ENCODE results near the gene SLC6A11. TPM values are rescaled to one million over a fixed set of nuclear protein-coding genes. Genes with fewer than 3 reads are reported as not detected.

SLC6A11 gene
- polyA plus RNA-seq, 3 donors: 0.08 to 0.31 (median 0.16) TPM

GRCh38 chr3:10929978-10930665 lies 114.1 kb downstream of the SLC6A11 start:
- no peak for DNase-seq

- DNase-seq: no peak
Observed at GRCh38 chr3:10930666-10931040, 114.6 kb downstream of the SLC6A11 start.

- DNase-seq: no peak
Observed at GRCh38 chr3:10932596-10932995, 116.6 kb downstream of the SLC6A11 start.

GRCh38 chr3:10933021-10933420 lies 117.0 kb downstream of the SLC6A11 start:
- no peak for DNase-seq

GRCh38 chr3:10933470-10933804 lies 117.4 kb downstream of the SLC6A11 start:
- DNase-seq: no peak

- no peak for DNase-seq
Observed at GRCh38 chr3:10933805-10934481, 117.9 kb downstream of the SLC6A11 start.

GRCh38 chr3:10935028-10935427 lies 119.0 kb downstream of the SLC6A11 start:
- no peak for DNase-seq

GRCh38 chr3:10935846-10936631 lies 120.0 kb downstream of the SLC6A11 start:
- no peak for DNase-seq

- no peak for DNase-seq
Observed at GRCh38 chr3:10936686-10937085, 120.7 kb downstream of the SLC6A11 start.

- no peak for DNase-seq
Observed at GRCh38 chr3:10937141-10937825, 121.3 kb downstream of the SLC6A11 start.

GRCh38 chr3:10939556-10939955 lies 123.5 kb downstream of the SLC6A11 start:
- DNase-seq: no peak

- DNase-seq: no peak
Observed at GRCh38 chr3:10940106-10940505, 124.1 kb downstream of the SLC6A11 start.

- no peak for DNase-seq
Observed at GRCh38 chr3:10941972-10942371, 125.9 kb downstream of the SLC6A11 start.

GRCh38 chr3:10942690-10943205 lies 126.7 kb downstream of the SLC6A11 start:
- no peak for DNase-seq

GRCh38 chr3:10944866-10945265 lies 128.8 kb downstream of the SLC6A11 start:
- no peak for DNase-seq

- peak; percentile 36 for DNase-seq
Observed at GRCh38 chr3:10945683-10946287, 129.8 kb downstream of the SLC6A11 start.

- DNase-seq: no peak
Observed at GRCh38 chr3:10946526-10946925, 130.5 kb downstream of the SLC6A11 start.

- no peak for DNase-seq
Observed at GRCh38 chr3:10948326-10948725, 132.3 kb downstream of the SLC6A11 start.

- DNase-seq: no peak
Observed at GRCh38 chr3:10949197-10949596, 133.2 kb downstream of the SLC6A11 start.

GRCh38 chr3:10950476-10951294 lies 134.7 kb downstream of the SLC6A11 start:
- peak; percentile 15 for DNase-seq

Measured in renal pelvis (tissue), 4 donors.